Measurements from ENCODE around the gene RTL9. TPM values are rescaled to one million over a fixed set of nuclear protein-coding genes. Genes with fewer than 3 reads are reported as not detected.

RTL9 gene
- total and polyA plus RNA-seq, 2 experiments from 2014 or later, result 0.20 to 0.97 TPM

GRCh38 chrX:110406822-110407221 lies 48.2 kb downstream of the RTL9 start:
- in situ Hi-C loops (cut with MboI), result loop anchor here (25.0 kb wide), 2 partner anchors 495 to 695 kb away; no protein-coding TSS in a partner anchor
- no peaks in the 10 kb centered on the region for H3K27me3 ChIP-seq (replicated peaks; ENCODE audit: insufficient read depth)
- H3K4me3 ChIP-seq, result no peak overlapping the region
- H4K20me1 ChIP-seq (ENCODE audit: insufficient read depth), result no peaks in the 10 kb centered on the region
- no peak overlapping the region for H2AFZ ChIP-seq
- no peak overlapping the region for H3K9ac ChIP-seq
- no peaks in the 10 kb centered on the region for H3K9me3 ChIP-seq (ENCODE audit: low read depth)
- H3K79me2 ChIP-seq (ENCODE audit: insufficient read depth), result no peaks in the 10 kb centered on the region
- TF ChIP-seq EZH2 (IDR thresholded peaks at IDR 0.05; ENCODE audit: insufficient read depth, poor library complexity, severe bottlenecking), result no peak
- TF ChIP-seq EZH2phosphoT487 (IDR thresholded peaks at IDR 0.05; ENCODE audit: insufficient read depth, low read depth), result no peak
- H3K4me2 ChIP-seq (ENCODE audit: unreplicated experiment), result no peak overlapping the region
- no peaks in the 10 kb centered on the region for H3K36me3 ChIP-seq (ENCODE audit: low read depth)
- WGBS, 2 experiments (ENCODE audit: low coverage in 1 of 2, low lambda C conversion rate in 2 of 2, missing lambda C conversion rate in 2 of 2), result 84% methylated on average over 4 of the region's 4 CpGs
- no peaks in the 10 kb centered on the region for H3K9me2 ChIP-seq (ENCODE audit: insufficient read depth)
- no peak for DNase-seq
- no peak overlapping the region for H3K27ac ChIP-seq
- H3F3A ChIP-seq (ENCODE audit: insufficient read depth), result peaks cover 25% of the 10 kb centered on the region
- H3K4me1 ChIP-seq (ENCODE audit: insufficient read depth), result peaks cover 41% of the 10 kb centered on the region

- Histone ChIP-seq H3K9me3 (ENCODE audit: low read depth) (no peaks in the 10 kb centered on the region), H2AFZ (no peak overlapping the region), H3K79me2 (ENCODE audit: insufficient read depth) (no peaks in the 10 kb centered on the region), H3F3A (ENCODE audit: insufficient read depth) (peaks cover 23% of the 10 kb centered on the region), H3K9me2 (ENCODE audit: insufficient read depth) (no peaks in the 10 kb centered on the region), H3K4me3 (no peak overlapping the region), H3K36me3 (ENCODE audit: low read depth) (no peaks in the 10 kb centered on the region), H3K4me1 (ENCODE audit: insufficient read depth) (peaks cover 35% of the 10 kb centered on the region), H3K9ac (no peak overlapping the region), H4K20me1 (ENCODE audit: insufficient read depth) (no peaks in the 10 kb centered on the region), H3K27me3 (replicated peaks; ENCODE audit: insufficient read depth) (no peaks in the 10 kb centered on the region), H3K27ac (no peak overlapping the region), H3K4me2 (ENCODE audit: unreplicated experiment) (no peak overlapping the region)
- DNase-seq, result peak; percentile 61
- TF ChIP-seq EZH2phosphoT487 (IDR thresholded peaks at IDR 0.05; ENCODE audit: insufficient read depth, low read depth) (no peak), EZH2 (IDR thresholded peaks at IDR 0.05; ENCODE audit: insufficient read depth, poor library complexity, severe bottlenecking) (no peak)
- in situ Hi-C loops (cut with MboI), result loop anchor here (25.0 kb wide), 2 partner anchors 496 to 696 kb away; no protein-coding TSS in a partner anchor
- 38 to 40% methylated on average over 5 of the region's 5 CpGs for WGBS, 2 experiments (ENCODE audit: low coverage in 1 of 2, low lambda C conversion rate in 2 of 2, missing lambda C conversion rate in 2 of 2)
Observed at GRCh38 chrX:110407910-110408545, 49.4 kb downstream of the RTL9 start.

Small RNA genes lying within 50 kb of the gene (small RNA-seq; reads per million reads assigned to genes)
- gene GNG5P2 (ENCODE audit: low read depth, low replicate concordance), result not detected

Other genes with a start within 250 kb of the RTL9 start
- 17.1 and 17.2 TPM in 2 replicates for gene AMMECR1, start 40.8 kb upstream of the RTL9 start, total RNA-seq (2014; rRNA removed; shearing (Covaris generic))
- gene AMMECR1, start 40.8 kb upstream of the RTL9 start, polyA plus RNA-seq (2016; fragmentation: Nextera tagmentation; extraction: Ambion mirVana), result 15.3 and 18.3 TPM in 2 replicates

Measured in GM23248 (cell line).